ENCODE measurements around the gene DUS2.

DNA sequence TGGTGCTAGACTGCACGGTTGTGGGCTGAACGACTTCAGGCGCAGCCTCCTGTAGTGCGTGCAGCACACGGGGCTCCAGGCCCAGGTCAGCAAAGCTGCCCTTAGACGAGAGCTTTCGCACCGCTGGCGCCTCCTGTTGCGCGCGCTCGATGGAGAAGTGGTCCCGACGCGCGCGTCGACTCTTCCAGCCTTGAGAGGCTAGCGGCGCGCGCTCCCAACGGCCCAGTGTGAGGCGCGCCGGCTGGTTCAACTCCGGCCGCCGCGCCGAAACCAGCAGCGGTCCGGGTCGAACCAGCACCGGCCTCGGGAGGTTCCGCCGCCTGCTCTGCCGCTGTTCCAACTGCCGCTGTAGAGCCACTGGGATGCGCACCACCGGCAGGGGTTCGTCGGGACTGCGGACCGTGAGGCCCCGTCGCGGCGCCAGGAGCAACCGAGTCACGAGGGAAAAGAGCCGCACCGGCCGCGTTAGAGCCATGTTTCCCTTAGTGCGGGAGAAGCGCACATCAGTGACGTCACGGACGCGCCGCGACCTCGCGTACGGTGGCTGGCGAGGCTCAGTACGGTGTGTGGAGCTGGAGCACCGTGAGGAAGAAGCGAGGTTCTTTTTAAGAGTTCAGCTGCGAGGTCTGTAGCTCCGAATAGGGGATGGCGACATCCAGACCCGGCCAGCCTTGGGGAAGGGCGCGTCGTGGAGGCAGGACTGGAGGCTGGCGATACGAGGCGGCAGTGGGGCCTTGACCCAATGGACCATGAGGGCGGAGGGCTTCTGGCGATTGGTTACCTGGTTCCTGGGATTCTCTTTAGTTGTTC, at the start of gene DUS2, which contains the start of gene DDX28:
- TF ChIP-seq, protein P1, sequence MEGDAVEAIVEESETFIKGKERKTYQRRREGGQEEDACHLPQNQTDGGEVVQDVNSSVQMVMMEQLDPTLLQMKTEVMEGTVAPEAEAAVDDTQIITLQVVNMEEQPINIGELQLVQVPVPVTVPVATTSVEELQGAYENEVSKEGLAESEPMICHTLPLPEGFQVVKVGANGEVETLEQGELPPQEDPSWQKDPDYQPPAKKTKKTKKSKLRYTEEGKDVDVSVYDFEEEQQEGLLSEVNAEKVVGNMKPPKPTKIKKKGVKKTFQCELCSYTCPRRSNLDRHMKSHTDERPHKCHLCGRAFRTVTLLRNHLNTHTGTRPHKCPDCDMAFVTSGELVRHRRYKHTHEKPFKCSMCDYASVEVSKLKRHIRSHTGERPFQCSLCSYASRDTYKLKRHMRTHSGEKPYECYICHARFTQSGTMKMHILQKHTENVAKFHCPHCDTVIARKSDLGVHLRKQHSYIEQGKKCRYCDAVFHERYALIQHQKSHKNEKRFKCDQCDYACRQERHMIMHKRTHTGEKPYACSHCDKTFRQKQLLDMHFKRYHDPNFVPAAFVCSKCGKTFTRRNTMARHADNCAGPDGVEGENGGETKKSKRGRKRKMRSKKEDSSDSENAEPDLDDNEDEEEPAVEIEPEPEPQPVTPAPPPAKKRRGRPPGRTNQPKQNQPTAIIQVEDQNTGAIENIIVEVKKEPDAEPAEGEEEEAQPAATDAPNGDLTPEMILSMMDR (IDR thresholded peaks at IDR 0.05 in 4 of 5, conservative IDR thresholded peaks at IDR 0.05 in 1 of 5), result peak in 1 of 5 experiments; percentile 46
- TF ChIP-seq POLR2A (IDR thresholded peaks at IDR 0.05), result peak; percentile 49 to 68

Data from gastrocnemius medialis (tissue), 4 donors.